Erythroblast (primary cell): ENCODE data around the gene KCNG2.

Source experiments
- GATA1 ChIP-seq: IDR thresholded peaks from 2 replicates; pipeline ENCODE4 v1.6.1; 2011; ENCODE audit warnings: low read depth, mild to moderate bottlenecking, control low read depth, low read length, moderate library complexity
- POLR2A ChIP-seq: IDR thresholded peaks from 2 replicates; pipeline ENCODE4 v1.6.1; 2011; ENCODE audit warnings: mild to moderate bottlenecking, low read length

DNA sequence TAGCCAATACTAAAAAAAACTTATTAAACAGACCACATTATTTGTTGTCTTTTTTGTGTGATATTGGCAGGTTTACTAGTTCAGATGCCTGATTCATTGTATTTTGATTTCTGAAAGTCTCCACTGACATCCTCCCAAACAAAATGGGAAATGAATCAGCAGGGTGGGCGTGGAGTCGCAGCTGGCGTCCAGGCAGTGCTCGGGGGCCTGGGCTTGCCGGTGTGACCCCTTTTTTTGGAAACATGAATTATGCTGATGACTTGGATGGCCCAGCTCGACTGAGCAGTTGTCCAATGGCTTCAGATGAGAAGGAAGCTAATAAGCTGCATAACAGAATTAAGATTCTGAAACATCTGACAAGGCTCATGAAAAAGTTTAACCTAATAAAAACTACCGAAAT lies 1.7 kb upstream of the KCNG2 start:
- TF ChIP-seq POLR2A, result no peak
- TF ChIP-seq GATA1, result no peak
